ENCODE data around the gene NLRP6. TPM values are rescaled to one million over a fixed set of nuclear protein-coding genes. Genes with fewer than 3 reads are reported as not detected.

Gene NLRP6
- total RNA-seq, 2 experiments from 2014 or later, result 5.5 to 6.5 TPM

DNA sequence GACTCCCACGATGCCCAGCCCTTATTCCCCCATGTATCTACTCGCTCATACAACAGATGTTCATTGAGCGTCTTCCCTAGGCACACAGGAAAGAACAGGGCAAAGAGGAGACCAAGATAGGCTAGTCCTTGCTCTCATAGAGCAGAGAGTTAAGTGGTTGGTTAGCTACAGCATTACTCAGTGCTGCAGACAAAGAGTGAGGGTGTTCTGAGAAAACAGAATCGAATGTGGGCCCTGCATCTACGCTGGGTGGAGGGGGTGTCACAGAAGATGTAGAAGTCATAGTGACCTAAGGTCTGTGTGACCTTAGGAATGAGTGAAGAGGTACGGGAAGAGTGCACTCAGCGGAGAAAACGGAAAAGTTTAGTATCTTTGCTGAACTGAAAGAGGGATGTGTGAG lies 29.1 kb upstream of the NLRP6 start:
- Mint-ChIP-seq H3K36me3 (ENCODE audit: low read depth) (peaks cover 75% of the 10 kb centered on the region), H3K9me3 (no peaks in the 10 kb centered on the region), H3K4me3 (no peak overlapping the region), H3K4me1 (peaks cover 25% of the 10 kb centered on the region), H3K27ac (no peak overlapping the region), H3K27me3 (no peaks in the 10 kb centered on the region)
- no peak for DNase-seq
- ChIA-PET POLR2A (no interaction called here), CTCF (interaction anchor here (0.8 to 3.3 kb wide), 5 partner anchors 10 to 36 kb away, joined by 3 to 16 read pairs (median 9); no protein-coding TSS in a partner anchor)

DNA sequence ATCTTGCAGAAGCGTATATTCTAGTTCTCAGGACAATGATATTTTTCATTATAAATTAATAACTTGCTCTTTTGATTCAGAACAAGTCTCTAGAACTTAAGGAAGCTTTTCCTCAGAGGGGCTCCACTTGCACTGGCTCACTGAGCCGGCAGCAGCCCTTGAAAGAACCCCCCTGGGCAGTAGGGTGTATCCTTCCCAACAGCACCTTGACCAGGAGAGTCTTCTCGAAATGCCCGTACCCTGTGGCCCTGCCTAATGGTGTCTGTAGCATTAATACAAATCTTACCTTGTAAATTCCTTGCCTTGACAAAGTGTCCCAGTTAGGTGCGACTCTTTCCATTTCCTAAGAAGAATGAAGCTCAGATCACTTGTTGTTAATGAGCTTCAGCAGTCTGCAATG lies 27.9 kb upstream of the NLRP6 start:
- H3K27ac Mint-ChIP-seq, result no peak overlapping the region
- H3K36me3 Mint-ChIP-seq (ENCODE audit: low read depth), result peaks cover 68% of the 10 kb centered on the region

DNA sequence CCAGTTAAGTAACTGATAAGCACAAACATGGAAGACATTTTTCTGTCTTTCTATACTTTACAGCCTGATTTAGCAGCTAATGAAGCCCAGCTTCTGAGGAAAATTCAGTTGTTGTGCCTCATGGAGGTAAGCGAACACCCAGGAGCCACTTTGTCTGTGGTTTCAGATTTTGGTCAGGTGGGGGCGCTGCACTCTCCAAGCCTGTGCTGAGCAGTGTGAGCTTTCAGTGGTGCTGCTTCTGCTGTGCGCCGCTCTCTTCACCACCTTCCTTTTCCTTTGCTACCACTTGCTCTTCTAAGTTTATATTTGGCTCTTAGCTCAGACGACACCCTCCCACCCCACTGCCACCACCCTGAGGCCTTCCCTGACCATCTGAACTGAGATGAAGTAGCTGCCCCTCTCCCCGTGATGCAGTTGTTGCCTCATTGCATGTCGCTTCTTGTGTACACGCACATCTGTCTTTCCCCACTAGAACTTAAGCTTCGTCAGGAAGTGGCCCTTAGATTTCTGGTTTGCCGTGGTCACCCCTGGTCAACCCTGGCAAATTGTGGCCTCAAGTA lies 27.4 kb upstream of the NLRP6 start:
- H3K4me1 Mint-ChIP-seq, result peaks cover 17% of the 10 kb centered on the region
- ChIA-PET POLR2A (interaction anchor here (0.9 kb wide), 1 partner anchor 66 kb away, joined by 3 read pairs; no protein-coding TSS in a partner anchor), CTCF (interaction anchor here (0.6 to 3.3 kb wide), 35 partner anchors 9 to 515 kb away, joined by 3 to 16 read pairs (median 4); partner anchors contain the start of genes EPS8L2, NLRP6 and PTDSS2)
- DNase-seq, result peak; percentile 89
- H3K36me3 Mint-ChIP-seq (ENCODE audit: low read depth), result peaks cover 62% of the 10 kb centered on the region
- H3K4me3 Mint-ChIP-seq, result no peak overlapping the region
- peak overlapping the region; percentile 81 for H3K27ac Mint-ChIP-seq
- no peaks in the 10 kb centered on the region for H3K27me3 Mint-ChIP-seq
- H3K9me3 Mint-ChIP-seq, result no peaks in the 10 kb centered on the region

More for the DNA sequence above, 27.9 kb upstream of the NLRP6 start:
- POLR2A ChIA-PET, result interaction anchor here (0.9 kb wide), 1 partner anchor 67 kb away, joined by 3 read pairs; no protein-coding TSS in a partner anchor
- Mint-ChIP-seq H3K27me3 (no peaks in the 10 kb centered on the region), H3K9me3 (no peaks in the 10 kb centered on the region), H3K4me1 (peaks cover 19% of the 10 kb centered on the region), H3K4me3 (no peak overlapping the region)
- CTCF ChIA-PET, result interaction anchor here (0.6 to 3.3 kb wide), 32 partner anchors 9 to 515 kb away, joined by 3 to 16 read pairs (median 4); partner anchors contain the start of genes EPS8L2, NLRP6 and PTDSS2
- no peak for DNase-seq

DNA sequence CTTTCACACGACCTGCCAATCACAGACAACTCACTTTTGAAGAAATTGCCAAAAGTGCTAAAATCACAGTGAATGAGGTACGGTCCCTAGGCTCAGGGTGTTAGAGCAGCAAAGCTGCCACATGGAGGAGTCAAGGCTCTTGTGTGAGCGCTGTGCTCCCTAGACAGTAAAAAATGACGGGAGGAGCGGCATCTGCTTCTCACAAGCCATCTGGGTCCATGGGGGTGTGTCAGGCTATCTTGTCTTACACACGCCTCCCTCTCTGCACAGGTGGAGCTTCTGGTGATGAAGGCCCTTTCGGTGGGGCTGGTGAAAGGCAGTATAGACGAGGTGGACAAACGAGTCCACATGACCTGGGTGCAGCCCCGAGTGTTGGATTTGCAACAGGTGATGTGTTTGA lies 26.7 kb upstream of the NLRP6 start:
- Mint-ChIP-seq H3K27me3 (no peaks in the 10 kb centered on the region), H3K36me3 (ENCODE audit: low read depth) (peaks cover 56% of the 10 kb centered on the region), H3K4me1 (peaks cover 17% of the 10 kb centered on the region), H3K9me3 (no peaks in the 10 kb centered on the region), H3K4me3 (no peak overlapping the region), H3K27ac (no peak overlapping the region)
- ChIA-PET POLR2A (no interaction called here), CTCF (interaction anchor here (0.8 to 3.3 kb wide), 26 partner anchors 8 to 267 kb away, joined by 3 to 16 read pairs (median 5); partner anchors contain the start of genes NLRP6 and PTDSS2)
- DNase-seq, result no peak

- no peak for DNase-seq
- H3K27ac Mint-ChIP-seq, result no peak overlapping the region
- peaks cover 17% of the 10 kb centered on the region for H3K4me1 Mint-ChIP-seq
- ChIA-PET CTCF (no interaction called here), POLR2A (no interaction called here)
- no peak overlapping the region for H3K4me3 Mint-ChIP-seq
- H3K9me3 Mint-ChIP-seq, result no peaks in the 10 kb centered on the region
- no peaks in the 10 kb centered on the region for H3K27me3 Mint-ChIP-seq
- H3K36me3 Mint-ChIP-seq (ENCODE audit: low read depth), result peaks cover 47% of the 10 kb centered on the region
Observed at GRCh38 chr11:252666-253065, 25.5 kb upstream of the NLRP6 start.

GRCh38 chr11:253160-253885 lies 24.9 kb upstream of the NLRP6 start:
- POLR2A ChIA-PET, result no interaction called here

DNA sequence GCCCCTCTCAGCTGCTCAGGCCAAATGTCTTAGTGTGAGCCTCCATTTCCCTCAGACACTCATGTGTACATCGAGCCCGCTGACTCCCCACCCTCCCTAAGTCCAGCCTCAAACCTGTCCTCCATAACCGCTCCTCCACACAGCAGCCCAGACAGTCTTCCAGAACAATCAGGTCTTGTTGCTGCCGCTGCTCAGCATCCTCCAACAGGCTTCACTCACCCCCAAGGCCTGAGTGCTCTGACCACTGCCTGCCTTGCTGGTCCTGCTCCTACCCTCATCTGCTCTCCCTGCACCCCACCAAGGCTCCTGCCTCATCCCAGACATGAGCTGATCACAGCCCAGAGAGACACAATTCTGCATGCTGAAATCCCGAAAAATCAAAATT lies 24.3 kb upstream of the NLRP6 start:
- POLR2A ChIA-PET, result no interaction called here

More at GRCh38 chr11:253160-253885, 24.9 kb upstream of the NLRP6 start:
- peak overlapping the region; percentile 39 for H3K27ac Mint-ChIP-seq
- CTCF ChIA-PET, result interaction anchor here (0.6 to 0.8 kb wide), 2 partner anchors 46 to 685 kb away, joined by 3 read pairs; partner anchors contain the start of gene IFITM5
- H3K4me1 Mint-ChIP-seq, result peaks cover 17% of the 10 kb centered on the region
- H3K4me3 Mint-ChIP-seq, result no peak overlapping the region
- peaks cover 41% of the 10 kb centered on the region for H3K36me3 Mint-ChIP-seq (ENCODE audit: low read depth)
- DNase-seq, result no peak
- no peaks in the 10 kb centered on the region for H3K27me3 Mint-ChIP-seq
- H3K9me3 Mint-ChIP-seq, result no peaks in the 10 kb centered on the region

DNA sequence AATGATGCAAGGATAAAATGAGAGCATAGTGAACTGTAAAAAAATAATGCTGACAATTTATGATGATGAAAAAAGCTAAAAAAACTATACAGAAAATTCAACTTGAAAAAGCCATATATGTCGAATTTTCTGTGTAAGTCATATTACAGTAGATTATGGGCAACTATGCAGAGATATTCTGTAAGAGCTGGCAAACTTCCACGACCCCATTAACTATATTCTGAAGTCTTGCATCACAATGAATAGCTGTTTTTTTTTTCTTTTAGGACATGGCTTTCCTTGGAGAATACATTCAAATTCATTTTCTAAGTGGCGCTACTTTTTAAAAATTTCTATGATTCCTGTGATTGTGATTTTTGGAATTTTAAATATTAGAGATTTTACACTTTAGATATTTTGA lies 23.0 kb upstream of the NLRP6 start:
- no peak overlapping the region for H3K4me3 Mint-ChIP-seq
- no peak for DNase-seq
- no peak overlapping the region for H3K27ac Mint-ChIP-seq
- H3K36me3 Mint-ChIP-seq (ENCODE audit: low read depth), result peaks cover 32% of the 10 kb centered on the region
- CTCF ChIA-PET, result interaction anchor here (1.8 kb wide), 1 partner anchor 264 kb away, joined by 4 read pairs; no protein-coding TSS in a partner anchor
- no peaks in the 10 kb centered on the region for H3K9me3 Mint-ChIP-seq
- no peaks in the 10 kb centered on the region for H3K27me3 Mint-ChIP-seq
- H3K4me1 Mint-ChIP-seq, result peaks cover 13% of the 10 kb centered on the region
- POLR2A ChIA-PET, result no interaction called here

More for the DNA sequence above, 24.3 kb upstream of the NLRP6 start:
- Mint-ChIP-seq H3K36me3 (ENCODE audit: low read depth) (peaks cover 38% of the 10 kb centered on the region), H3K4me3 (peak overlapping the region; percentile 8), H3K4me1 (peaks cover 17% of the 10 kb centered on the region), H3K27me3 (no peaks in the 10 kb centered on the region), H3K27ac (no peak overlapping the region), H3K9me3 (no peaks in the 10 kb centered on the region)
- no peak for DNase-seq
- CTCF ChIA-PET, result interaction anchor here (0.6 to 1.8 kb wide), 3 partner anchors 45 to 685 kb away, joined by 3 to 4 read pairs (median 3); partner anchors contain the start of gene IFITM5

DNA sequence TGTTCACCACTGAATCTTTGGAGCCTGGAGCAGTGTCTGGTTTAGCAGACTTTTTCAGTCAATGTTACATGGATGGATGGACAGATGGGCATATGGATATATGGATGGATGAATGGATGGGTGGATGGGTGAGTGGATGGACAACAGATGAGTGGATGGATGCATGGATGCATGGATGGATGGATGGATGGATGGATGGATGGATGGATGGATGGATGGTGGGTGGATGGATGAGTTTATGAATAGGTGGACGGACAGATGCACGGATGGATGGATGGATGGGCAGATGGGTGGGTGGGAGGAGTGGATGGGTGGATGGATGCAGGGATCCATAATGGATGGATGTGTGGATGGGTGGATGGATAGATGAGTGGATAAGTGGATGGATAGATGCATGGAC lies 22.4 kb upstream of the NLRP6 start:
- no peak for DNase-seq
- peaks cover 26% of the 10 kb centered on the region for H3K36me3 Mint-ChIP-seq (ENCODE audit: low read depth)
- H3K4me1 Mint-ChIP-seq, result peaks cover 8% of the 10 kb centered on the region
- no peak overlapping the region for H3K27ac Mint-ChIP-seq
- CTCF ChIA-PET, result interaction anchor here (1.8 kb wide), 1 partner anchor 263 kb away, joined by 4 read pairs; no protein-coding TSS in a partner anchor
- H3K9me3 Mint-ChIP-seq, result no peaks in the 10 kb centered on the region
- H3K4me3 Mint-ChIP-seq, result no peak overlapping the region
- no peaks in the 10 kb centered on the region for H3K27me3 Mint-ChIP-seq
- POLR2A ChIA-PET, result no interaction called here

GRCh38 chr11:256952-257737 lies 21.1 kb upstream of the NLRP6 start:
- H3K9me3 Mint-ChIP-seq, result no peaks in the 10 kb centered on the region
- CTCF ChIA-PET, result interaction anchor here (2.0 kb wide), 1 partner anchor 9 kb away, joined by 6 read pairs; no protein-coding TSS in a partner anchor
- no peak for DNase-seq
- peaks cover 16% of the 10 kb centered on the region for H3K36me3 Mint-ChIP-seq (ENCODE audit: low read depth)
- H3K27ac Mint-ChIP-seq, result no peak overlapping the region
- no peak overlapping the region for H3K4me3 Mint-ChIP-seq
- H3K4me1 Mint-ChIP-seq, result peaks cover 2% of the 10 kb centered on the region
- H3K27me3 Mint-ChIP-seq, result no peaks in the 10 kb centered on the region
- POLR2A ChIA-PET, result no interaction called here

GRCh38 chr11:257766-258493 lies 20.3 kb upstream of the NLRP6 start:
- Mint-ChIP-seq H3K27ac (no peak overlapping the region), H3K9me3 (no peaks in the 10 kb centered on the region), H3K4me1 (peaks cover 2% of the 10 kb centered on the region), H3K4me3 (no peak overlapping the region), H3K36me3 (ENCODE audit: low read depth) (peaks cover 9% of the 10 kb centered on the region), H3K27me3 (no peaks in the 10 kb centered on the region)
- CTCF ChIA-PET, result interaction anchor here (0.6 to 2.0 kb wide), 2 partner anchors 10 to 104 kb away, joined by 3 to 6 read pairs; no protein-coding TSS in a partner anchor
- POLR2A ChIA-PET, result no interaction called here
- no peak for DNase-seq

DNA sequence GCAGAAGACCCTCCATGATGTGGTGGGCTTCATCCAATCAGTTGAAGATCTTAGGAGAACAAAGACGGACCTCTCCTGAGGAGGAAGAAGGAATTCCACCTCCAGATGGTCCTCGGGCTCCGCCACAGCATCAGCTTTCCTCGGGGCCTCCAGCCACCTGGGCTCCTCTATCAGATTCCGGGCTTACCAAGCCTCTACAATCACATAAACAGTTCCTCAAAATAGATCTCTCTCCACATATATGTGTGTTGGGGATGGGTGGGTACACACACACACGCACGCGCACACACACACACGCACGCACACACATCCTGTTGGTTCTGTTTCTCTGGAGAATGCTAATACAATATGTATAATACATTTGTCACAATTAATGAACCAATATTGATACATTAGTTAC lies 18.8 kb upstream of the NLRP6 start:
- Mint-ChIP-seq H3K27ac (no peak overlapping the region), H3K9me3 (no peaks in the 10 kb centered on the region), H3K4me1 (no peaks in the 10 kb centered on the region), H3K36me3 (ENCODE audit: low read depth) (no peaks in the 10 kb centered on the region), H3K27me3 (no peaks in the 10 kb centered on the region), H3K4me3 (no peak overlapping the region)
- ChIA-PET POLR2A (no interaction called here), CTCF (interaction anchor here (1.9 kb wide), 1 partner anchor 9 kb away, joined by 12 read pairs; no protein-coding TSS in a partner anchor)
- no peak for DNase-seq
